Measurements from ENCODE around the gene PDE2A.

DNA sequence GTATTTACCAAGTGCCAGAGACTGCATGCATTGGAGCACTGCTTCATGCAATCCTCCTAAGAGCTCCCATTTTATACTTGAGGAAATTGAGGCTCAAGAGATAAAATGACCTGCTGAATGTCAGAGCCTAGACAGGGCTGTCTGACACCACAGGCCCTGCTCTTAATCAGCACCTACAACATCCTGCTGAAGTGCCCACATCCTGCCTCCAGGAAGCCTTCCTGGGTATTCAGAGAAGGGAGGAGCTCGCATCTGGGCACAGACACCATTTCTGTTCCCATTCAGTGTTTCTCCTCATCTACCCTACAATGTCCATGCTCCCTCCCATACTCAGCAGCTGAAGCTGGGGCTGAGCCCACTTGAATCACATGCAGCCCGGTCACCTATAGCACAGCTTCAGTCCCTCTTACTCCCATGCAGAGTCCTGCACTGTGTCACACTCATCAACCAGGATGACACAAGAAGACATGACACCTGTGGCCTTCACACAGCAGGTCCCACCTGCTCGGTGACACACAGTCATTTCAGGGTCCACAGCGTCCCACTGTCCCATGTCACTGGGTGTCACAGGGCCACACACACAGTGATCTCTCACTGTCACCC is 53.1 kb downstream of the PDE2A start:
- TF ChIP-seq, protein P1, sequence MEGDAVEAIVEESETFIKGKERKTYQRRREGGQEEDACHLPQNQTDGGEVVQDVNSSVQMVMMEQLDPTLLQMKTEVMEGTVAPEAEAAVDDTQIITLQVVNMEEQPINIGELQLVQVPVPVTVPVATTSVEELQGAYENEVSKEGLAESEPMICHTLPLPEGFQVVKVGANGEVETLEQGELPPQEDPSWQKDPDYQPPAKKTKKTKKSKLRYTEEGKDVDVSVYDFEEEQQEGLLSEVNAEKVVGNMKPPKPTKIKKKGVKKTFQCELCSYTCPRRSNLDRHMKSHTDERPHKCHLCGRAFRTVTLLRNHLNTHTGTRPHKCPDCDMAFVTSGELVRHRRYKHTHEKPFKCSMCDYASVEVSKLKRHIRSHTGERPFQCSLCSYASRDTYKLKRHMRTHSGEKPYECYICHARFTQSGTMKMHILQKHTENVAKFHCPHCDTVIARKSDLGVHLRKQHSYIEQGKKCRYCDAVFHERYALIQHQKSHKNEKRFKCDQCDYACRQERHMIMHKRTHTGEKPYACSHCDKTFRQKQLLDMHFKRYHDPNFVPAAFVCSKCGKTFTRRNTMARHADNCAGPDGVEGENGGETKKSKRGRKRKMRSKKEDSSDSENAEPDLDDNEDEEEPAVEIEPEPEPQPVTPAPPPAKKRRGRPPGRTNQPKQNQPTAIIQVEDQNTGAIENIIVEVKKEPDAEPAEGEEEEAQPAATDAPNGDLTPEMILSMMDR (conservative IDR thresholded peaks at IDR 0.05) = no peak
- no peak for TF ChIP-seq EZH2 (IDR thresholded peaks at IDR 0.05; ENCODE audit: low read depth)

All from PC-9 (cell line).